Skeletal muscle tissue (tissue), 4 donors: Measurements from ENCODE around the gene SYNE1. TPM values are rescaled to one million over a fixed set of nuclear protein-coding genes. Genes with fewer than 3 reads are reported as not detected.
"Not testable (repeated sequence)": the region's sequence is repeated elsewhere in the genome, so short reads cannot be mapped to it uniquely, and the experiment has no call there.

ENCODE experiments used
- H3K27ac ChIP-seq: one replicate; pipeline ENCODE4 v1.7.0; 2013; ENCODE audit warnings: mild to moderate bottlenecking, low read depth, low read length, inconsistent platforms
- H3K27me3 ChIP-seq, 3 donors: one replicate each; pipeline ENCODE4 v1.7.0; 2013; ENCODE audit warnings: low read length in 3 of 3; ENCODE audit not compliant: control insufficient read depth in 3 of 3, insufficient read depth in 3 of 3
- H3K36me3 ChIP-seq, 3 donors: one replicate each; pipeline ENCODE4 v1.7.0; 2013; ENCODE audit warnings: low read length in 3 of 3; ENCODE audit not compliant: control insufficient read depth in 3 of 3, insufficient read depth in 3 of 3
- H3K4me1 ChIP-seq, 3 donors: one replicate each; pipeline ENCODE4 v1.7.0; 2013; ENCODE audit warnings: low read length in 3 of 3, mild to moderate bottlenecking in 3 of 3; ENCODE audit not compliant: control insufficient read depth in 3 of 3, insufficient read depth in 3 of 3
- H3K4me3 ChIP-seq, 3 donors: one replicate each; pipeline ENCODE4 v1.7.0; 2013; ENCODE audit warnings: low read length in 3 of 3
- H3K9ac ChIP-seq, 3 donors: one replicate each; pipeline ENCODE4 v1.7.0; 2013; ENCODE audit warnings: low read length in 3 of 3, mild to moderate bottlenecking in 3 of 3, moderate library complexity in 2 of 3, low read depth in 1 of 3
- H3K9me3 ChIP-seq, 3 donors: one replicate each; pipeline ENCODE4 v1.7.0; 2013; ENCODE audit warnings: low read length in 3 of 3; ENCODE audit not compliant: control insufficient read depth in 3 of 3
- total RNA-seq: library from RNA; depleted of rRNA; stranded (reverse); fragments of >200 nt; gene quantifications from one replicate; pipeline ENCODE4 v1.2.3, GENCODE V29; 2014
- donor health status: Osteomylitis.

The SYNE1 gene
- total RNA-seq, 1 donor from 2014 or later, result 195 TPM

DNA sequence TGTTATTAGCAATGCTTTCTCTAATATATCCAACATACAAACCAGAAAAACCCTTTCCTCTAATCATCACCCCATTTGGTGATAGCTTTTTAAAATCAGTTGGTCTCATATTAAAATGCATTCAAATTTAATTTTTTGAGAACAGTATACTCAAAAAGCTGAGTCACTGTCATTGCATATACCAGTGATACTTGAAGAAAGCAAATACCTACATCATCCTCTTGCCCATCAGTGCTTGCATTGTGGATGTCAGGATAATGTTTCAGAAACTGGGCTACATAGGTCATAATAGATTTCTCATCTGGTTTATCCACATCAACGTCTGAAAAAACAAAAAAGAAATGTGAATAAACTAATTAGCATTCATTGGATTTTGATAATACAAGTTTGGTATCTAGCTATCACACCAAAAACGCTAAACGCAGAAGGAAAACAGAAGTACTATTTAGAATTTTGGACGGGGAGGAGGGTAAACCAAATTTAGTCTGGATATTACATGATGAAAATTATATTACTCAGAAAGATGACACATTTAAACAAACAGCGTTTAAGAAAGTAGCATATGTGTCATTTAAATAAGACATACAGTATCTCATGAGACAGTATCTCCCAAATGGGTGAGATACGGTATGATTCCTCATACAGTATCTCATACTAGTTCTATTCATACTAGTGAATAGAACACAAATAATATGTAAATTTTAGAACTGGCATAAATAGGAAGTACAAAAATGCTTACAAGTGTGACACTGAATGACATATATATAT lies 134.6 kb downstream of the SYNE1 start:
- H3K27me3 ChIP-seq, result no peaks in the 10 kb centered on the region
- H3K36me3 ChIP-seq, result no peaks in the 10 kb centered on the region
- no peaks in the 10 kb centered on the region for H3K9me3 ChIP-seq
- no peak overlapping the region for H3K27ac ChIP-seq
- no peak overlapping the region for H3K4me3 ChIP-seq
- no peak overlapping the region for H3K9ac ChIP-seq
- H3K4me1 ChIP-seq, result no peaks in the 10 kb centered on the region

DNA sequence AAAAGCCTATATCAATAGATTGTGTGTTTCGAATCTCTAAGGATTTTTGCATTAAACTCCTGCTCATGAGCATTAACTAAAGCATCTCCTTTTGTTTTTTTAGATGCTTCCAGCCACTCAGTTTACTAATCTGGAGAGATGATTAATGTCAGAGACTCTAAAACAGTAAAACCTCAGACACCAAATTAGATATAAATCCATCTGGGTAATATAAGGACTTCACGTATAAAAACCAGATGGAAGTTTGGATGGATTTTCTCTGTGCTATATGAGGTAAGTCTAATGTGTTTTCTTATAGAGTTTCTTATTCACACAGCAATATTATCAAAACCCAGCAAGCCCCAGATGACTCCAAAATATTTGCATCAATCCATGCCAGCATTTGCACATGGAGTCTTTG lies 137.2 kb downstream of the SYNE1 start:
- H3K4me1 ChIP-seq, result no peaks in the 10 kb centered on the region
- H3K4me3 ChIP-seq, result no peak overlapping the region
- H3K9ac ChIP-seq, result no peak overlapping the region
- H3K27me3 ChIP-seq, result no peaks in the 10 kb centered on the region
- no peaks in the 10 kb centered on the region for H3K9me3 ChIP-seq
- no peaks in the 10 kb centered on the region for H3K36me3 ChIP-seq
- no peak overlapping the region for H3K27ac ChIP-seq

DNA sequence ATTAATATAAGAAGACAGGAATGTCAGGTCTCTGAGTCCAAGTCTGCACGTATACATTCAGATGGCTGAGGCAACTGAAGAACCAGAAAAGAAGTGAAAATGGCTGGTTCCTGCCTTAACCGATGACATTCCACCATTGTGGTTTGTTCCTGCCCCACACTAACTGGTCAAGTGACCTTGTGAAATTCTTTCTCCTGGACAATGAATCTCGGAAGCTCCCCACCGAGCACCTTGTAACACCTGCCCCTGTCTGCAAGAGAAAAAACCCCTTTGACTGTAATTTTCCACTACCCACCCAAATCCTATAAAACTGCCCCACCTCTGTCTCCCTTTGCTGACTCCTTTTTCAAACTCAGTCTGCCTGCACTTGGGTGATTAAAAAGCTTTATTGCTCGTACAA lies 140.4 kb downstream of the SYNE1 start:
- H3K36me3 ChIP-seq, result no peaks in the 10 kb centered on the region
- H3K4me1 ChIP-seq, result no peaks in the 10 kb centered on the region

DNA sequence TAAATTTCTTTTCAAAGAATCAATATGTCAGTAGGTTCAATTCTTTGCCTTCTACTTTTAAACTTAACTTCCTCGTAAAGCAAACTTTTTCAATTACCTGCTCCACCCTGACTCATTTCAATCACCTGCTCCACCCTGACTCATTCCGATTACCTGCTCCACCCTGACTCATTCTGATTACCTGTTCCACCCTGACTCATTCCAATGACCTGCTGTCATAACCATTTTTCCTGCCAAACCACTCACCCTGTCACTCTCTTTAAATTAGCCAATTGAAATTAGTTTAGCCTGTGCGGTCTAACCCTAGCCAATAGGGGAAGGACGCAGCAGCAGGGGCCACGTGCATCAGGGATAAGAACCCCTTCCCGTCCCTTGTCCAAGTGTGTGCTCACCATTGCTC lies 141.7 kb downstream of the SYNE1 start:
- not testable (repeated sequence) for H3K9ac ChIP-seq, H3K4me1 ChIP-seq, H3K9me3 ChIP-seq, H3K27ac ChIP-seq, H3K4me3 ChIP-seq, H3K36me3 ChIP-seq, H3K27me3 ChIP-seq

More for the DNA sequence above, 140.4 kb downstream of the SYNE1 start:
- Histone ChIP-seq H3K4me3 (no peak overlapping the region), H3K27ac (no peak overlapping the region), H3K27me3 (no peaks in the 10 kb centered on the region), H3K9me3 (no peaks in the 10 kb centered on the region), H3K9ac (no peak overlapping the region)

DNA sequence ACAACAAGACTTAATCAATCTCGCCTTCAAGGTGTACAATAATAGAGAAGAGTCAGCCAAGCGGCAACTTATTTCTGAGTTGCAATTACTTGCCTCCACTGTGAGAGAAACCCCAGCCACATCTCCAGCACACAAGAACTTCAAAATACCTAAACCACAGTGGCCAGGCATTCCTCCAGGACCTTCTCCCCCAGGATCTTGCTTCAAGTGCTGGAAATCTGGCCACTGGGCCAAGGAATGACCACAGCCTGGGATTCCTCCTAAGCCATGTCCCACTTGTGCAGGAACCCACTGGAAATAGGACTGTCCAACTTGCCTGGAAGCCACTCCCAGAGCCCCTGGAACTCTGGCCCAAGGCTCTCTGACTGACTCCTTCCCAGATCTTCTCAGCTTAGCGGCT lies 144.9 kb downstream of the SYNE1 start:
- not testable (repeated sequence) for H3K36me3 ChIP-seq, H3K27ac ChIP-seq, H3K9ac ChIP-seq, H3K4me1 ChIP-seq, H3K4me3 ChIP-seq, H3K9me3 ChIP-seq, H3K27me3 ChIP-seq

DNA sequence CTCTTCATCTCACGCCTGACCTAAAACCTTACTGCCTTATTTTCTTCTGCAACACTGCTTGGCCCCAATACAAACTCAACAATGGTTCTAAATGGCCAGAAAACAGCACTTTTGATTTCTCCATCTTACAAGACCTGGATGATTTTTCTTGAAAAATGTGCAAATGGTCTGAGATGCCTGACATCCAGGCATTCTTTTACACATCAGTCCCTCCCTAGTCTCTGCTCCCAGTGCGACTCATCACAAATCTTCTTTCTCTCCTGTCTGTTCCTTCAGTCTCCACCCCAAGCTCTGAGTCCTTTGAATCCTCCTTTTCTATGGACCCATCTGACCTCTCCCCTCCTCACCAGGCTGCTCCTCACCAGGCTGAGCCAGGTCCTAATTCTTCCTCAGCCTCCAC lies 145.7 kb downstream of the SYNE1 start:
- not testable (repeated sequence) for H3K9ac ChIP-seq, H3K9me3 ChIP-seq, H3K36me3 ChIP-seq, H3K4me1 ChIP-seq, H3K27me3 ChIP-seq, H3K4me3 ChIP-seq, H3K27ac ChIP-seq

DNA sequence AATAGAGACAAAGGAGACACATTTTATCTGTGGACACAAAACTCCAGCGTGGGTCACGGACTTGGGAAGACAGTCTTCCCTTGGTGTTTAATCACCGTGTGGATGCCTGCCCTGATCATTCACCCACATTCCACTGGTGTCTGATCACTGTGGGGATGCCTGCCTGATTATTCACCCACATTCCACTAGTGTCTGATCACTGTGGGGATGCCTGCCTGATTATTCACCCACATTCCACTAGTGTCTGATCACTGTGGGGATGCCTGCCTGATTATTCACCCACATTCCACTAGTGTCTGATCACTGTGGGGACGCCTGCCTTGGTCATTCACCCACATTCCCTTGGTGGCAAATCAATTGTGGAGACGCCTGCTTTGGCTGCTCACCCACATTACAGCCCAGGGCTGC lies 146.2 kb downstream of the SYNE1 start:
- not testable (repeated sequence) for H3K27me3 ChIP-seq, H3K9ac ChIP-seq, H3K9me3 ChIP-seq, H3K27ac ChIP-seq, H3K36me3 ChIP-seq, H3K4me1 ChIP-seq, H3K4me3 ChIP-seq

DNA sequence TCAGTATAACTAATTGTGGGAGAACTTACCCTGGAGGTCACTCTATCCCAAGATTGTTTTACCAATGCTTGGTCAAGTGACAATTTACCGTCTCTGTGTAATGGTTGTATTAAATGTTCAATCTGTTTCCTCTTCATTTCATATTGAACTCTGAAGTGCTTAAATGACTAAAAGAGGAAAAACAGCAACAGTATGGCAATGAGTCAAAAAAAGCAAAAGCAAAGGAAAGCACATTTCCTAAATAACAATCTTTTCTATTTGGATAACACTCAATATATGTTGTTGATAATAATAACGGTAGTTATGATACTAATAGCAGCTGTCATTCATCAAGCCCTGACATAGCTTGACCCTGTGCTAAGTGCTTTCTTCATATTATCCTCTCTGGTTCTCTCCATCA lies 152.4 kb downstream of the SYNE1 start:
- Histone ChIP-seq H3K36me3 (no peaks in the 10 kb centered on the region), H3K4me3 (no peak overlapping the region), H3K27me3 (no peaks in the 10 kb centered on the region), H3K4me1 (no peaks in the 10 kb centered on the region), H3K9ac (no peak overlapping the region), H3K27ac (no peak overlapping the region), H3K9me3 (no peaks in the 10 kb centered on the region)

DNA sequence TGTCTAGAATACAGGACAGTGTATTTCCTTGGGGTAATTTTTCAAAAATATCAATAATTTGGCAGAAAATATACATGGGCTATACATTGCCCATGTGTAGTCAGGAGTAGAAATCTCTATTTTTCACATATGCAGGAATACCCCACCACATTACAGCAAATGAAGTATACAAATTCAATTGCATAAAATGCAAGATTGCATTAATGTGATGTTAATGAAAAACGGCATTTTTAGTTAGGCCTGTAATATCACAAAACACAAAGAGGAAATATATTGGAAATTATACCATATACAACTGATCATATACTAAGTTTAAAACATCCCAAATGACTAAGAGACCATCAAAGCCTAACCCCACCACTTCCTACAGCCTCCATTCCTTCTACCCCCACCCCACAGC lies 154.9 kb downstream of the SYNE1 start:
- no peaks in the 10 kb centered on the region for H3K36me3 ChIP-seq
- H3K9ac ChIP-seq, result no peak overlapping the region
- H3K27ac ChIP-seq, result no peak overlapping the region
- H3K27me3 ChIP-seq, result no peaks in the 10 kb centered on the region
- no peaks in the 10 kb centered on the region for H3K4me1 ChIP-seq
- H3K4me3 ChIP-seq, result no peak overlapping the region
- H3K9me3 ChIP-seq, result no peaks in the 10 kb centered on the region

DNA sequence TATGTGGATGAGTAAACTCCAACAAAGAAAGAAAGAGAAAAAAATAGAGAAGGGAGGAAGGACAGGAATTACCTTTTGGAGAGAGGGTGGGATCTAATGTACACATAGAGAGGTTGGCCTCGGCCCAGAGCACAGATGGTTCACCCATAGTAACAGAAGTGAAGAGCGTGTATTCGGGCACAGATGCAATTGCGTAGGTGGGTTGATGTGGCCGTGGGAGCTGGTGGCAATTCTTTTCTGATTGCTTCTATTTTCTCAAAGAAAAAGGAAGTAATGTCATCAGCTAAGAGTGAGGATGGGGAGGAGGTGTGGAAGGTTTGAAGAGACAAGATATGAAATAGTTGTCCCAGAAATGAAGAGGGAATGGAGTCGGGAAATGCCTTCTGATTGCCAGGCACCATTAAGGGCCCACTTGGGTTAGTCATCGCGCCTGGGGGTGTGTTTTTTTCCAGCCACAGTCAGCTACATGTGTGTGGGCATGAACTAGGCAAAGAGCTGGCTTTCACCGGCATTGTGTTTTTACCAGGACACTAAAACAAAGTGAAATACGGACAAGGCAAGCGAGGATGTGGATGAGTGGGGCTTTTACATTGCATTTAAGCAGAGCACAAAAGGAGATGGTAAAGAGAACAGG lies 158.7 kb downstream of the SYNE1 start:
- Histone ChIP-seq H3K4me1 (no peaks in the 10 kb centered on the region), H3K27ac (no peak overlapping the region), H3K36me3 (no peaks in the 10 kb centered on the region), H3K9ac (no peak overlapping the region), H3K27me3 (no peaks in the 10 kb centered on the region), H3K4me3 (no peak overlapping the region), H3K9me3 (peaks cover 0 to 3% (median 0%) of the 10 kb centered on the region in 3 donors)
